Subcutaneous abdominal adipose tissue (tissue), 5 donors: ENCODE data around the gene PRR22.

ENCODE experiments used
- H3K27ac ChIP-seq: one replicate; pipeline ENCODE4 v1.7.0; 2013; ENCODE audit warnings: low read depth, mild to moderate bottlenecking, inconsistent platforms, low read length, moderate library complexity
- H3K27me3 ChIP-seq, 5 donors: one replicate each; pipeline ENCODE4 v1.7.0; 2013; ENCODE audit warnings: low read length in 5 of 5, inconsistent platforms in 1 of 5; ENCODE audit not compliant: control insufficient read depth in 5 of 5, insufficient read depth in 4 of 5
- H3K36me3 ChIP-seq, 5 donors: one replicate each; pipeline ENCODE4 v1.7.0; 2013; ENCODE audit warnings: low read length in 5 of 5; ENCODE audit not compliant: control insufficient read depth in 5 of 5, insufficient read depth in 5 of 5
- H3K4me1 ChIP-seq, 5 donors: one replicate each; pipeline ENCODE4 v1.7.0; 2013; ENCODE audit warnings: low read length in 5 of 5, mild to moderate bottlenecking in 3 of 5, moderate library complexity in 1 of 5; ENCODE audit not compliant: control insufficient read depth in 5 of 5, insufficient read depth in 5 of 5
- H3K4me3 ChIP-seq, 5 donors: one replicate each; pipeline ENCODE4 v1.7.0; 2013; ENCODE audit warnings: low read length in 5 of 5, low read depth in 1 of 5
- H3K9ac ChIP-seq, 5 donors: one replicate each; pipeline ENCODE4 v1.7.0; 2013; ENCODE audit warnings: low read length in 5 of 5, mild to moderate bottlenecking in 4 of 5, moderate library complexity in 3 of 5
- H3K9me3 ChIP-seq, 5 donors: one replicate each; pipeline ENCODE4 v1.7.0; 2013; ENCODE audit warnings: low read length in 5 of 5; ENCODE audit not compliant: control insufficient read depth in 5 of 5
- donor health status: healthy.
- donor health status: healthy.
- donor health status: healthy.
- donor health status: healthy.
- donor health status: healthy.

Gene PRR22

GRCh38 chr19:5804516-5805461 is 20.2 kb upstream of the PRR22 start, which contains the start of gene NRTN:
Gene NRTN, plus strand, starts transcription at chr19:5805067. Its CDS starts 19,099 bp downstream, at chr19:5824166.
- peaks cover 24 to 52% (median 37%) of the 10 kb centered on the region in 5 donors for H3K27me3 ChIP-seq
- peak within 1 kb of the TSS in 2 of 5 donors; percentile 32 to 60 for H3K4me3 ChIP-seq
- H3K36me3 ChIP-seq, result no peaks in the 10 kb centered on the region
- no peak within 1 kb of the TSS for H3K9ac ChIP-seq
- peaks cover 0 to 3% (median 0%) of the 10 kb centered on the region in 5 donors for H3K9me3 ChIP-seq
- H3K27ac ChIP-seq, result no peak within 1 kb of the TSS
- H3K4me1 ChIP-seq, result peaks cover 0 to 20% (median 8%) of the 10 kb centered on the region in 5 donors

GRCh38 chr19:5803752-5804515 is 19.4 kb upstream of the PRR22 start:
- H3K27me3 ChIP-seq, result peaks cover 26 to 57% (median 42%) of the 10 kb centered on the region in 5 donors
- no peak overlapping the region for H3K27ac ChIP-seq
- no peaks in the 10 kb centered on the region for H3K36me3 ChIP-seq
- H3K9ac ChIP-seq, result peak overlapping the region in 2 of 5 donors; percentile 35 to 68
- H3K4me3 ChIP-seq, result peak overlapping the region in 4 of 5 donors; percentile 11 to 68 (median 46)
- peaks cover 0 to 20% (median 8%) of the 10 kb centered on the region in 5 donors for H3K4me1 ChIP-seq
- H3K9me3 ChIP-seq, result peaks cover 0 to 3% (median 0%) of the 10 kb centered on the region in 5 donors

- peaks cover 0 to 20% (median 8%) of the 10 kb centered on the region in 5 donors for H3K4me1 ChIP-seq
- peak overlapping the region in 2 of 5 donors; percentile 35 to 68 for H3K9ac ChIP-seq
- H3K4me3 ChIP-seq, result peak overlapping the region in 4 of 5 donors; percentile 11 to 68 (median 46)
- H3K9me3 ChIP-seq, result peaks cover 0 to 3% (median 0%) of the 10 kb centered on the region in 5 donors
- no peak overlapping the region for H3K27ac ChIP-seq
- peaks cover 27 to 60% (median 45%) of the 10 kb centered on the region in 5 donors for H3K27me3 ChIP-seq
- H3K36me3 ChIP-seq, result no peaks in the 10 kb centered on the region
Measured at GRCh38 chr19:5803441-5803751, 18.9 kb upstream of the PRR22 start.

- H3K27ac ChIP-seq, result no peak overlapping the region
- peaks cover 0 to 3% (median 0%) of the 10 kb centered on the region in 5 donors for H3K9me3 ChIP-seq
- peaks cover 27 to 64% (median 45%) of the 10 kb centered on the region in 5 donors for H3K27me3 ChIP-seq
- H3K4me3 ChIP-seq, result no peak overlapping the region
- H3K36me3 ChIP-seq, result no peaks in the 10 kb centered on the region
- peaks cover 0 to 20% (median 8%) of the 10 kb centered on the region in 5 donors for H3K4me1 ChIP-seq
- no peak overlapping the region for H3K9ac ChIP-seq
Measured at GRCh38 chr19:5801796-5802619, 17.5 kb upstream of the PRR22 start.

- H3K4me3 ChIP-seq, result no peak overlapping the region
- peaks cover 0 to 17% (median 7%) of the 10 kb centered on the region in 5 donors for H3K4me1 ChIP-seq
- H3K9me3 ChIP-seq, result no peaks in the 10 kb centered on the region
- H3K36me3 ChIP-seq, result no peaks in the 10 kb centered on the region
- no peak overlapping the region for H3K9ac ChIP-seq
- H3K27ac ChIP-seq, result no peak overlapping the region
- H3K27me3 ChIP-seq, result peaks cover 27 to 58% (median 41%) of the 10 kb centered on the region in 5 donors
Measured at GRCh38 chr19:5800361-5801270, 16.1 kb upstream of the PRR22 start.

GRCh38 chr19:5799247-5800241 is 15.0 kb upstream of the PRR22 start:
- H3K4me3 ChIP-seq, result no peak overlapping the region
- H3K9me3 ChIP-seq, result no peaks in the 10 kb centered on the region
- no peak overlapping the region for H3K9ac ChIP-seq
- H3K27me3 ChIP-seq, result peaks cover 27 to 53% (median 37%) of the 10 kb centered on the region in 5 donors
- no peaks in the 10 kb centered on the region for H3K36me3 ChIP-seq
- no peak overlapping the region for H3K27ac ChIP-seq
- H3K4me1 ChIP-seq, result peaks cover 0 to 14% (median 6%) of the 10 kb centered on the region in 5 donors

- Histone ChIP-seq H3K4me3 (no peak overlapping the region), H3K27me3 (peaks cover 22 to 40% (median 27%) of the 10 kb centered on the region in 5 donors), H3K27ac (no peak overlapping the region), H3K9ac (no peak overlapping the region), H3K36me3 (no peaks in the 10 kb centered on the region), H3K9me3 (no peaks in the 10 kb centered on the region), H3K4me1 (peaks cover 0 to 8% (median under 1%) of the 10 kb centered on the region in 5 donors)
Measured at GRCh38 chr19:5798244-5798643, 13.7 kb upstream of the PRR22 start.

GRCh38 chr19:5795382-5795919 is 10.9 kb upstream of the PRR22 start:
- Histone ChIP-seq H3K4me1 (peaks cover 0 to 10% (median under 1%) of the 10 kb centered on the region in 5 donors), H3K9me3 (no peaks in the 10 kb centered on the region), H3K27me3 (peaks cover 6 to 17% (median 10%) of the 10 kb centered on the region in 5 donors), H3K27ac (no peak overlapping the region), H3K4me3 (no peak overlapping the region), H3K36me3 (no peaks in the 10 kb centered on the region), H3K9ac (no peak overlapping the region)
